T-helper 22 cell (primary cell): ENCODE measurements around the gene ALDH1A3.

Experiments
- DNase-seq: peaks from one replicate; pipeline ENCODE4 v3.0.0-alpha.2; 2020; ENCODE audit warnings: low read depth

The ALDH1A3 gene

DNA sequence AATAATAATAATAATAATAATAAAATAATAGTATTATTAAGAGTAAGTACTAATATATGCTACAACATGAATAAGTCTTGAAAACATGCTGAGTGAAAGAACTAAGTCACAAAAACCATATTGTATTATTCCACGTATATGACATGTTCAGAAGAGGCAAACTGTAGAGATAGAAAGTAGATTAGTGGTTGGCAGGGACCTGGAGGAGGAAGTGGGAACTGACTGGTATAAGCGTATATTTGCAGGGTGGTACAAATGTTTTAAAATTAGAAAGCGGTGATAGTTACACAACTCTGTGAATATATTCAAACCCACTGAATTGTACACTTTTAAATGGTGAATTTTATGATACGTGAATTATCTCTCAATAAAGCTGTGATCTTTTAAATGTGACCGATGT lies 72.3 kb downstream of the ALDH1A3 start:
- no peak for DNase-seq

GRCh38 chr15:100952566-100952965 lies 72.9 kb downstream of the ALDH1A3 start:
- no peak for DNase-seq

- DNase-seq, result no peak
Measured at GRCh38 chr15:100958326-100959065, 78.9 kb downstream of the ALDH1A3 start.

- DNase-seq, result no peak
Measured at GRCh38 chr15:100959066-100960050, 79.7 kb downstream of the ALDH1A3 start.
